PFSK-1 (cell line): ENCODE measurements around the gene TFPI.

Experiments
- FOXP2 ChIP-seq: optimal IDR thresholded peaks from 2 replicates; pipeline ENCODE3; 2011; ENCODE audit warnings: borderline replicate concordance, control low read depth, inconsistent platforms; ENCODE audit not compliant: insufficient read depth; ENCODE audit errors: extremely low read length, extremely low read depth
- POLR2AphosphoS5 ChIP-seq: IDR thresholded peaks from 2 replicates; pipeline ENCODE4 v1.6.1; 2012; ENCODE audit warnings: low read depth, mild to moderate bottlenecking, control low read depth, low read length, moderate library complexity
- TAF1 ChIP-seq: IDR thresholded peaks from 2 replicates; pipeline ENCODE4 v1.6.1; 2012; ENCODE audit warnings: low read length, control low read depth, borderline replicate concordance; ENCODE audit not compliant: insufficient read depth
- TF ChIP-seq, protein P1 (sequence below), 2 experiments: IDR thresholded peaks; 2 replicates each; pipeline versions ENCODE4 v1.6.1 to v1.8.0; 2011 to 2012; ENCODE audit warnings: low read depth in 2 of 2, low read length in 2 of 2, control low read depth in 1 of 2, inconsistent platforms in 1 of 2, mild to moderate bottlenecking in 1 of 2, moderate library complexity in 1 of 2; ENCODE audit not compliant: insufficient read depth in 1 of 2

DNA sequence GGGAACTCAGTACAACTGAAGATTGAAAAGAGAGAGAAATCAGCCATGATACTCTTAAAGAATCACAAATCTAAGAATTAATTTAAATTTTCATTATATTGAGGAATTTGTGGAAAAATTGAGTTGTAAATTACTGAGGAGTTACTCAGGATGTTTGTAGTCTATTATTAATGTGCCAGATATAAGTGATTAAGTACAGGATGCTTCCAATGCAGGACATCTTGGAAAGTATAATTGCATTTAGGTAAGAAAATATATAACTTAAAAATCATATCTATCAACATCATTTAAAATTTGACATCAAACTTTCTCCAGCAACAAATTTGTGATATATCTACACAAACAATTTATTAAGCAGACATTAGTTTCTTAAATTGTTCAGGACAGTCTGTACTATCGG is 107.5 kb downstream of the TFPI start:
- TF ChIP-seq FOXP2 (no peak), TAF1 (no peak), POLR2AphosphoS5 (no peak)
- TF ChIP-seq, protein P1, sequence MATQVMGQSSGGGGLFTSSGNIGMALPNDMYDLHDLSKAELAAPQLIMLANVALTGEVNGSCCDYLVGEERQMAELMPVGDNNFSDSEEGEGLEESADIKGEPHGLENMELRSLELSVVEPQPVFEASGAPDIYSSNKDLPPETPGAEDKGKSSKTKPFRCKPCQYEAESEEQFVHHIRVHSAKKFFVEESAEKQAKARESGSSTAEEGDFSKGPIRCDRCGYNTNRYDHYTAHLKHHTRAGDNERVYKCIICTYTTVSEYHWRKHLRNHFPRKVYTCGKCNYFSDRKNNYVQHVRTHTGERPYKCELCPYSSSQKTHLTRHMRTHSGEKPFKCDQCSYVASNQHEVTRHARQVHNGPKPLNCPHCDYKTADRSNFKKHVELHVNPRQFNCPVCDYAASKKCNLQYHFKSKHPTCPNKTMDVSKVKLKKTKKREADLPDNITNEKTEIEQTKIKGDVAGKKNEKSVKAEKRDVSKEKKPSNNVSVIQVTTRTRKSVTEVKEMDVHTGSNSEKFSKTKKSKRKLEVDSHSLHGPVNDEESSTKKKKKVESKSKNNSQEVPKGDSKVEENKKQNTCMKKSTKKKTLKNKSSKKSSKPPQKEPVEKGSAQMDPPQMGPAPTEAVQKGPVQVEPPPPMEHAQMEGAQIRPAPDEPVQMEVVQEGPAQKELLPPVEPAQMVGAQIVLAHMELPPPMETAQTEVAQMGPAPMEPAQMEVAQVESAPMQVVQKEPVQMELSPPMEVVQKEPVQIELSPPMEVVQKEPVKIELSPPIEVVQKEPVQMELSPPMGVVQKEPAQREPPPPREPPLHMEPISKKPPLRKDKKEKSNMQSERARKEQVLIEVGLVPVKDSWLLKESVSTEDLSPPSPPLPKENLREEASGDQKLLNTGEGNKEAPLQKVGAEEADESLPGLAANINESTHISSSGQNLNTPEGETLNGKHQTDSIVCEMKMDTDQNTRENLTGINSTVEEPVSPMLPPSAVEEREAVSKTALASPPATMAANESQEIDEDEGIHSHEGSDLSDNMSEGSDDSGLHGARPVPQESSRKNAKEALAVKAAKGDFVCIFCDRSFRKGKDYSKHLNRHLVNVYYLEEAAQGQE (IDR thresholded peaks at IDR 0.05; ENCODE audit: insufficient read depth in 1 of 2, low read depth in 2 of 2, low read length in 2 of 2), result no peak
